ENCODE measurements around the gene MAP3K21.

- no peak for TF ChIP-seq POLR2AphosphoS5 (IDR thresholded peaks at IDR 0.05; ENCODE audit: low read depth, low read length)
- TF ChIP-seq CTCF (IDR thresholded peaks at IDR 0.05) = no peak
- TF ChIP-seq GABPA (IDR thresholded peaks at IDR 0.05; ENCODE audit: low read depth) = no peak
- no peak for TF ChIP-seq SMC3 (IDR thresholded peaks at IDR 0.05; ENCODE audit: low read depth, low read length)
Observed at GRCh38 chr1:233412812-233413211, 85.3 kb downstream of the MAP3K21 start.

Measured in SK-N-SH (cell line).